ENCODE data around the gene CACNA1A. TPM values are rescaled to one million over a fixed set of nuclear protein-coding genes. Genes with fewer than 3 reads are reported as not detected.

The CACNA1A gene
- total and polyA plus RNA-seq, 8 donors = 2.4 to 42.6 (median 6.8) TPM

DNA sequence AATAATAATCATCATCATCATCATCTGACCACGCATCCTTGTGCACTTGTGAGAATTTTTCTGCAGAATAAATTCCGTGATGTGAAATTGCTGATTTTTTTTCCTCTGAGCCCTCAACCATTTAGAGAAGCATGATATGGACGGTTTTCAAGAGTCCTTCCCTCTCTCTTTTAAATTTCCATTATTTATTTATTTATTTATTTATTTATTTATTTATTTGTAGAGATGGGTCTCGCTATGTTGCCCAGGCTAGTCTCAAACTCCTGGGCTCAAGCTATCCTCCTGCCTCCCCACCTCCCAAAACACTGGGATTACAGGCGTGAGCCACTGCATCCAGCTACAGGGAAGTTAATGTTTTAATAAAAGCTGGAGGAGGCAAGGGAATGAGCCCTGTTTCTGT is 39.6 kb downstream of the CACNA1A start:
- TF ChIP-seq, protein P1, sequence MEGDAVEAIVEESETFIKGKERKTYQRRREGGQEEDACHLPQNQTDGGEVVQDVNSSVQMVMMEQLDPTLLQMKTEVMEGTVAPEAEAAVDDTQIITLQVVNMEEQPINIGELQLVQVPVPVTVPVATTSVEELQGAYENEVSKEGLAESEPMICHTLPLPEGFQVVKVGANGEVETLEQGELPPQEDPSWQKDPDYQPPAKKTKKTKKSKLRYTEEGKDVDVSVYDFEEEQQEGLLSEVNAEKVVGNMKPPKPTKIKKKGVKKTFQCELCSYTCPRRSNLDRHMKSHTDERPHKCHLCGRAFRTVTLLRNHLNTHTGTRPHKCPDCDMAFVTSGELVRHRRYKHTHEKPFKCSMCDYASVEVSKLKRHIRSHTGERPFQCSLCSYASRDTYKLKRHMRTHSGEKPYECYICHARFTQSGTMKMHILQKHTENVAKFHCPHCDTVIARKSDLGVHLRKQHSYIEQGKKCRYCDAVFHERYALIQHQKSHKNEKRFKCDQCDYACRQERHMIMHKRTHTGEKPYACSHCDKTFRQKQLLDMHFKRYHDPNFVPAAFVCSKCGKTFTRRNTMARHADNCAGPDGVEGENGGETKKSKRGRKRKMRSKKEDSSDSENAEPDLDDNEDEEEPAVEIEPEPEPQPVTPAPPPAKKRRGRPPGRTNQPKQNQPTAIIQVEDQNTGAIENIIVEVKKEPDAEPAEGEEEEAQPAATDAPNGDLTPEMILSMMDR (IDR thresholded peaks at IDR 0.05) = no peak
- no peak overlapping the region for H3K4me3 ChIP-seq
- no peaks in the 10 kb centered on the region for H3K36me3 ChIP-seq
- DNase-seq (no peak), FAIRE-seq (no peak), ATAC-seq (no peak)
- WGBS, 2 donors = 44 to 54% methylated on average over 5 of the region's 5 CpGs
- H3K27me3 ChIP-seq = no peaks in the 10 kb centered on the region
- H3K9me3 ChIP-seq = no peaks in the 10 kb centered on the region
- H3K27ac ChIP-seq = no peak overlapping the region
- intact Hi-C loops (cut with DNase I) = no loop called here
- H3K4me1 ChIP-seq = no peaks in the 10 kb centered on the region

DNA sequence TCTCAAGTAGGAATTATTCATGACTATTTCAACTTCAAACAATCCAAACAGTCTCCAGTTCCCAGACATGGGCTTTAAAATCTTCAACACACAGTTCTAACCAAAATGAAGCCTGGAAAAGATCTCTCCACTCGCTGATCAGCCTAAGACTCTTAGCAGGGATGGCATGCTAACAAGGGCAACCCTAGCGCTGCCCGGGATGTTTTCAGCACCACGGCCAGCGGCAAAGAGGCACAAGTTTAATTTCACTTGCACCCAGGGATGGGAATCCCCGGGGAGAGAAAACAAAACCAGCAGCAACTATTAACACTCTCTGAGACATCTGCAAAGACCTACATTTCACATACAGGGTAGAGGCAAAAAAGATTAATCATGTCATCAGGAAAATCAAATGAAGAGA is 43.0 kb downstream of the CACNA1A start:
- Histone ChIP-seq H3K9me3 (no peaks in the 10 kb centered on the region), H3K4me3 (no peak overlapping the region), H3K4me1 (no peaks in the 10 kb centered on the region), H3K27me3 (no peaks in the 10 kb centered on the region), H3K27ac (no peak overlapping the region), H3K36me3 (no peaks in the 10 kb centered on the region)
- intact Hi-C loops (cut with DNase I) = no loop called here
- ATAC-seq = no peak
- no peak for DNase-seq
- FAIRE-seq = no peak
- TF ChIP-seq, protein P1 (IDR thresholded peaks at IDR 0.05) = no peak
- WGBS, 2 donors = 13 to 14% methylated on average over 6 of the region's 6 CpGs

DNA sequence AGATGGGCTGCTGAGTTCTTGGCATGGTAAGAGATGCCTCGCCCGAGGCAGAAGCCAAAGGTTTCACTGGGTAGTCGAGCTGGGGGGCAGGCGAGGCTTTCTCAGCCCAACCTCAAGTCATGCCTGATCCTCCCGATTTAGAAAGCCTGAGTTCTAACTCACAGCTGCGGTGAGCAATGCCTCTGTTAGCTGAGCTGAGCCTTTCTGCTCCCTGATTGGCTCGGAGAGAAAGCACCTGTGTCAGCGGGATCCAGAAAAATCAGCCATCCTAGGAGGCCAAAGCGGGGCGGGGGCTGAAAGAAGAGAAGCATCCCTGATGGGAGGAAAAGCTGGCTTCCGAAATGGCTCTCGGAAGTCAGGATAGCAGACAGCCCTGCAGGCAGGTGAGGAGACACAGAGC is 44.7 kb downstream of the CACNA1A start:
- no peak for DNase-seq
- intact Hi-C loops (cut with DNase I) = no loop called here
- Histone ChIP-seq H3K27me3 (no peaks in the 10 kb centered on the region), H3K27ac (no peak overlapping the region), H3K36me3 (no peaks in the 10 kb centered on the region), H3K4me3 (no peak overlapping the region), H3K9me3 (no peaks in the 10 kb centered on the region), H3K4me1 (no peaks in the 10 kb centered on the region)
- 47 to 55% methylated on average over 12 of the region's 12 CpGs for WGBS, 2 donors
- no peak for FAIRE-seq
- no peak for ATAC-seq
- TF ChIP-seq, protein P1 (IDR thresholded peaks at IDR 0.05) = no peak

DNA sequence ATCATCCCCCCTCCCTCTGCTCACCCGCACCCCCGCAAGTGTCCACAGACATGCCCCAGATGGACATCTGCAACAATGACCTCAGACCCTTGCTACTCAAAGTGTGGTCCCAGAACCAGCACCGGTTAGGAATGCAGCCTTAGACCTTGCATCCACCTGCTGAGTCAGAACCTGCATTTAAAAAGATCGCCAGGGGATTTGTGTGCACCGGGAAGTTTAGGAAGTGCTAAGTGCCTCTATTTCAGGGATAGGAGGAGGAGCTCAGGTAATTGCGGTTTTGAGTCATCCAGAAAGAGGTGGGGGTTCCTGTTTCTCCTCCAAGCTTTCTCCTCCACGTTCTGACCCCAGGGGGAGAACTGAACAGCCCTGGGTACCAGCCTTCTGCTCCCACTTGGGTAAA is 46.2 kb downstream of the CACNA1A start:
- Histone ChIP-seq H3K4me1 (no peaks in the 10 kb centered on the region), H3K36me3 (no peaks in the 10 kb centered on the region), H3K27ac (no peak overlapping the region), H3K9me3 (no peaks in the 10 kb centered on the region), H3K4me3 (no peak overlapping the region), H3K27me3 (no peaks in the 10 kb centered on the region)
- FAIRE-seq (no peak), ATAC-seq (no peak), DNase-seq (no peak)
- intact Hi-C loops (cut with DNase I) = no loop called here
- TF ChIP-seq, protein P1 (IDR thresholded peaks at IDR 0.05) = no peak
- 16 to 29% methylated on average over 7 of the region's 7 CpGs for WGBS, 2 donors

DNA sequence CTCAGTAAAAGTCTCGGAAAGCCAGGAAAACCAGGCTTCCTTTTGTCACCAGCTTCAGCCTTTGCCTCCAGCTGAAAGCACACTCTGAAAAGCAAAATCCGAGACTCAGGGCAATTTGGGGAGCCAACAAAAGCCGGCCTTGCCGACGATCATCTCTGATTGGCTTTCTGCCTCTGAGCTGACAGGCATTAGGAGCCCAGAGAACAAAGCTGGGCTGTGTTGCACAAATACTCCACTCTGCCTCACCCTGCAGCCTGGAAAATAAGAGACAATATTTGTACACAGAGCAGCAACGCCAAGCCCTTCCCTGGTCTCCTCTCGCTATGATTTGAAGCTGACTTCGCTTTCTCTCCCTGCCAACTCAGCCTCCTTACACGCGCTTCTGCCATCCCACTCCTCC is 46.9 kb downstream of the CACNA1A start:
- peak in 2 of 4 donors; percentile 55 to 57 for ATAC-seq
- H3K27ac ChIP-seq = no peak overlapping the region
- FAIRE-seq = no peak
- TF ChIP-seq, protein P1 (IDR thresholded peaks at IDR 0.05) = no peak
- no peak for DNase-seq
- H3K4me1 ChIP-seq = no peaks in the 10 kb centered on the region
- 28 to 33% methylated on average over 10 of the region's 10 CpGs for WGBS, 2 donors
- H3K27me3 ChIP-seq = no peaks in the 10 kb centered on the region
- no peaks in the 10 kb centered on the region for H3K36me3 ChIP-seq
- H3K4me3 ChIP-seq = no peak overlapping the region
- intact Hi-C loops (cut with DNase I) = no loop called here
- no peaks in the 10 kb centered on the region for H3K9me3 ChIP-seq

Data from pancreas (tissue), 10 donors.